ENCODE results near the gene COL15A1. TPM values are rescaled to one million over a fixed set of nuclear protein-coding genes. Genes with fewer than 3 reads are reported as not detected.

Gene COL15A1
- total and polyA plus RNA-seq, 2 of the 13 experiments (the other 11 are each of a cell fraction or from before 2014, with no cell fraction given) = not detected

- no TSS peak for BruUV-seq (replicated peaks)
- Histone ChIP-seq H3K79me2 (ENCODE audit: insufficient read depth, low read length) (no peaks in the 10 kb centered on the region), H3K9ac (ENCODE audit: insufficient read depth, low read depth, low read length) (no peak overlapping the region), H3K27ac (ENCODE audit: extremely low read length, insufficient read depth, low read length) (no peak overlapping the region), H3K9me3 (ENCODE audit: low read length) (no peaks in the 10 kb centered on the region), H2AFZ (ENCODE audit: low read length) (no peak overlapping the region), H3K4me3 (replicated peaks in 1 of 3; ENCODE audit: insufficient read depth in 1 of 3, low read depth in 2 of 3, low read length in 3 of 3) (no peak overlapping the region), H3K4me2 (ENCODE audit: low read depth, low read length) (no peak overlapping the region), H3K27me3 (ENCODE audit: control insufficient read depth in 1 of 2, insufficient read depth in 2 of 2, low read length in 2 of 2) (peaks cover 0 to 9% of the 10 kb centered on the region in 2 experiments; a peak in 2 of 5 replicates), H3K36me3 (replicated peaks in 1 of 2; ENCODE audit: control insufficient read depth in 1 of 2, insufficient read depth in 2 of 2, low read length in 2 of 2) (no peaks in the 10 kb centered on the region), H4K20me1 (ENCODE audit: insufficient read depth, low read length) (no peaks in the 10 kb centered on the region), H3K4me1 (ENCODE audit: insufficient read depth, low read length) (no peaks in the 10 kb centered on the region)
- WGBS (ENCODE audit: low lambda C conversion rate) = 1% methylated on average over 2 of the region's 2 CpGs
- no peak for TF ChIP-seq EED (CRISPR knock-in tag; IDR thresholded peaks at IDR 0.05)
- no peak for TF ChIP-seq NCOA1 (CRISPR knock-in tag; IDR thresholded peaks at IDR 0.05)
- no peak for TF ChIP-seq HMG20B (CRISPR knock-in tag; conservative IDR thresholded peaks at IDR 0.05)
- TF ChIP-seq MBNL3 (CRISPR knock-in tag; conservative IDR thresholded peaks at IDR 0.05) = no peak
- DNase-seq (ENCODE audit: low spot score) (no peak), ATAC-seq (no peak), FAIRE-seq (no peak)
- CTCF ChIA-PET (ENCODE audit: low intra/inter-chr PET ratio, low total read pairs) = no interaction called here
- POLR2A ChIA-PET = no interaction called here
- in situ Hi-C loops (cut with HindIII; ENCODE audit: extremely low pct_ligation_motif_present, low pct_unique_long_range_greater_than_20kb) = no loop called here
- intact Hi-C loops (cut with micrococcal nuclease; ENCODE audit: unreplicated experiment) = no loop called here
These were observed 9.8 kb upstream of the COL15A1 start for GRCh38 chr9:98933890-98934289.

GRCh38 chr9:98935071-98935505, 8.6 kb upstream of the COL15A1 start:
- no peak overlapping the region for H3K27ac ChIP-seq (ENCODE audit: extremely low read length, insufficient read depth, low read length)
- no peaks in the 10 kb centered on the region for H3K4me1 ChIP-seq (ENCODE audit: insufficient read depth, low read length)
- ATAC-seq (no peak), FAIRE-seq (no peak), DNase-seq (ENCODE audit: low spot score) (no peak)
- no peak overlapping the region for H2AFZ ChIP-seq (ENCODE audit: low read length)
- no peaks in the 10 kb centered on the region for H4K20me1 ChIP-seq (ENCODE audit: insufficient read depth, low read length)
- H3K4me2 ChIP-seq (ENCODE audit: low read depth, low read length) = no peak overlapping the region
- BruUV-seq (replicated peaks) = no TSS peak
- no peaks in the 10 kb centered on the region for H3K9me3 ChIP-seq (ENCODE audit: low read length)
- 5% methylated on average over 3 of the region's 3 CpGs for WGBS (ENCODE audit: low lambda C conversion rate)
- no peaks in the 10 kb centered on the region for H3K36me3 ChIP-seq (replicated peaks in 1 of 2; ENCODE audit: control insufficient read depth in 1 of 2, insufficient read depth in 2 of 2, low read length in 2 of 2)
- no peak overlapping the region for H3K9ac ChIP-seq (ENCODE audit: insufficient read depth, low read depth, low read length)
- ChIA-PET CTCF (ENCODE audit: low intra/inter-chr PET ratio, low total read pairs) (no interaction called here), POLR2A (no interaction called here)
- H3K27me3 ChIP-seq (ENCODE audit: control insufficient read depth in 1 of 2, insufficient read depth in 2 of 2, low read length in 2 of 2) = peaks cover 0 to 8% of the 10 kb centered on the region in 2 experiments; a peak in 2 of 5 replicates
- in situ Hi-C loops (cut with HindIII; ENCODE audit: extremely low pct_ligation_motif_present, low pct_unique_long_range_greater_than_20kb) (no loop called here), intact Hi-C loops (cut with micrococcal nuclease; ENCODE audit: unreplicated experiment) (no loop called here)
- H3K79me2 ChIP-seq (ENCODE audit: insufficient read depth, low read length) = no peaks in the 10 kb centered on the region
- no peak overlapping the region for H3K4me3 ChIP-seq (replicated peaks in 1 of 3; ENCODE audit: insufficient read depth in 1 of 3, low read depth in 2 of 3, low read length in 3 of 3)
- TF ChIP-seq ZNF557 (CRISPR knock-in tag; IDR thresholded peaks at IDR 0.05) (no peak), TERF1 (CRISPR knock-in tag; IDR thresholded peaks at IDR 0.05) (no peak), TBX2 (CRISPR knock-in tag; IDR thresholded peaks at IDR 0.05; ENCODE audit: borderline replicate concordance) (no peak), ZNF572 (CRISPR knock-in tag; IDR thresholded peaks at IDR 0.05) (no peak), HDAC6 (IDR thresholded peaks at IDR 0.05; ENCODE audit: low read depth, low read length) (no peak), ZNF275 (CRISPR knock-in tag; IDR thresholded peaks at IDR 0.05; ENCODE audit: borderline replicate concordance) (no peak), NONO (IDR thresholded peaks at IDR 0.05) (no peak), NONO (CRISPR knock-in tag; conservative IDR thresholded peaks at IDR 0.05) (no peak), HMGXB4 (CRISPR knock-in tag; IDR thresholded peaks at IDR 0.05; ENCODE audit: borderline replicate concordance in 1 of 2, low read depth in 1 of 2) (no peak), ZNF841 (CRISPR knock-in tag; IDR thresholded peaks at IDR 0.05; ENCODE audit: borderline replicate concordance) (no peak), JUNB (CRISPR knock-in tag; IDR thresholded peaks at IDR 0.05; ENCODE audit: borderline replicate concordance) (no peak), SRSF1 (optimal IDR thresholded peaks at IDR 0.05; ENCODE audit: low read depth, low read length) (no peak)
